Inflammatory macrophage treated with lipopolysaccharide for 4 hours (primary cell): ENCODE measurements around the gene ZNF232.
"Not testable (repeated sequence)": the region's sequence is repeated elsewhere in the genome, so short reads cannot be mapped to it uniquely, and the experiment has no call there.

ENCODE experiments used
- DNase-seq: peaks from one replicate; pipeline ENCODE4 v3.0.0-alpha.2; 2020

ZNF232 gene

DNA sequence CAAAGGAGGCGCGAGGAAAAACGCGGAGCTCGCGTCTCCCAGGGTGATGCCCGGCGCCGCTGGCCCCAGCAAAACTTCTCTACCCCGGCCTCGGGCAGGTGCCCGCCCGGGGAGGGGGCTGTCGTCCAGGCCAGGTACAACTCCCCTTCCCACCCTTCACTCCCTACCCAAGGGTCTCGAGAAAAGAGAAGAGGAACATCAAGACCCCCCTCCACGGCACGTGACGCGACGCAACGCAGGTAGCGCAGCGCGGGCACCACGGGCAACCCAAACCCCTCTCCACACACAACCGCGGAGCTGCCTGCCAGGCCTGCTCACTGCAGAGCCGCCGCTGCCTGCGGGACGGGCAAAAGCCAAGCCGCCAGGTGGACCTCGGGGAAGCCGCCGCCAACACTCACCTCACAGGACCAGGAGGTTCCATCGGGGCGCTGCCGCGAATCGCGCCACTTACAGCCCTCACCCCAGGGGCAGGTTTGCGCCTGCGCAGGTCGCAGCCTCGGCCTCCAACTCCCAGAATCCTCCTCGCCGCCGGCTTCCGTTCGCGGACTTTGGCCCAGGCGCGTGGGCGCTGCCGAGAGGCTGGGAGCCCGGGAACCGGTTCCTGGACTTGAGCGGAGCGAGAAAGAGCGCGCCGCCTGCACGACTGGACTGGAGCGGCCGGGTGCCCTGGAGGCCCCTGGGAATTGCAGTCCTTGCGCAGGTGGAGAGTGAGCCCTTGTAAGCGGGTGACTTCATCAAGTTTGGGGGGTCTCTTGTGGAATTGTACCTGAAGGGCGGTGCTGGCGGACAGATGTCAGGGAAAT is at the start of gene ZNF232:
TSS of gene ZNF232 (minus strand) at position 477 of the 803 bp plus-strand sequence. CDS start at position 421, 56 bp downstream.
- peak; percentile 96 for DNase-seq

DNA sequence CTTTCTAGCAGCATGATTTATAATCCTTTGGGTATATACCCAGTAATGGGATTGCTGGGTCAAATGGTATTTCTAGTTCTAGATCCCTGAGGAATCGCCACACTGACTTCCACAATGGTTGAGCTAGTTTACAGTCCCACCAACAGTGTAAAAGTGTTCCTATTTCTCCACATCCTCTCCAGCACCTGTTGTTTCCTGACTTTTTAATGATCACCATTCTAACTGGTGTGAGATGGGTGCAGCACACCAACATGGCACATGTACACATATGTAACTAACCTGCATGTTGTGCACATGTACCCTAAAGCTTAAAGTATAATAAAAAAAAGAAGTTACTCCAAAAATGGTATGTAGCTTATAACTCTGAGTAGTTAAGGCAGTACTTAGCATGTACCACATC is 49.0 kb upstream of the ZNF232 start:
- DNase-seq: not testable (repeated sequence)

DNA sequence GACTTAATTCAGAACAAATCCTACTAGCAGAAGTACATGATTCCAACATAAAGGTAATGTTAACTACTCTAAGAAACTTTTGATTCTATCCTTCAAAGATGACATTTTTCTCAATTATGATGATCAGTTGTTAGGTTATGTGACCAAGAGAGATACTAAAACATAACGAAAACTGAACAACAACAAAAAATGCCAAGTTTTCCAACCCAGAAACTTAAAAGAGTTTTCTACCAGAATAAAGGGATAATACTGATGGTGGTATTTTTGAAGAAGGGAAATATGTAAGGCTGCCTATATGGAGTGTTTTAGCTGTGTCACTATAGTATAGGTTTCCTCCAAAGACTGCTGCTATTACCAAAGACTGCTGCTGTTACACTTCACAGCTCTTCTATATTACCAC is 34.4 kb upstream of the ZNF232 start:
- DNase-seq: not testable (repeated sequence)

DNA sequence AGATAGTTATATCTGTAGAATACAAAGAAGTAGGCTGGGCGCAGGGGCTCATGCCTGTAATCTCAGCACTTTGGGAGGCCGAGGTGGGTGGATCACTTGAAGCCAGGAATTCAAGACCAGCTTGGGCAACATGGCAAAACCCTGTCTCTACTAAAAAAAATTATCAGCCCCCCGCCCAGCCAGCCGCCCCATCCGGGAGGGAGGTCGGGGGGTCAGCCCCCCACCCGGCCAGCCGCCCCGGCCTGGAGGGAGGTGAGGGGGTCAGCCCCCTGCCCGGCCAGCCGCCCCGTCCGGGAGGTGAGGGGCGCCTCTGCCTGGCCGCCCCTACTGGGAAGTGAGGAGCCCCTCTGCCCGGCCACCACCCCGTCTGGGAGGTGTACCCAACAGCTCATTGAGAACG is 31.2 kb upstream of the ZNF232 start:
- not testable (repeated sequence) for DNase-seq

DNA sequence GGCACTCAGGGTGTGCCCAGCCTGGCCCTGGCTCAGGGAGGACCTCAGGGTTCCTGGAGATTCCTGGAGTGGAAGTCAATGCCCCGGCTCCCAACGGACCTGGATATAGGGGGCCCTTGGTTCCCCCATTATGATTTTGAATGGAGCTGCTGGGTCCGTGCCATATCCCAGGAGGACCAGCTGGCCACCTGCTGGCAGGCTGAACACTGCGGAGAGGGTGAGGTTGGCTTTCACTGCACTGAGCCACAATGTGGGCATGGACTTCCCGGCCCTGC is 27.7 kb upstream of the ZNF232 start:
- DNase-seq: no peak

DNA sequence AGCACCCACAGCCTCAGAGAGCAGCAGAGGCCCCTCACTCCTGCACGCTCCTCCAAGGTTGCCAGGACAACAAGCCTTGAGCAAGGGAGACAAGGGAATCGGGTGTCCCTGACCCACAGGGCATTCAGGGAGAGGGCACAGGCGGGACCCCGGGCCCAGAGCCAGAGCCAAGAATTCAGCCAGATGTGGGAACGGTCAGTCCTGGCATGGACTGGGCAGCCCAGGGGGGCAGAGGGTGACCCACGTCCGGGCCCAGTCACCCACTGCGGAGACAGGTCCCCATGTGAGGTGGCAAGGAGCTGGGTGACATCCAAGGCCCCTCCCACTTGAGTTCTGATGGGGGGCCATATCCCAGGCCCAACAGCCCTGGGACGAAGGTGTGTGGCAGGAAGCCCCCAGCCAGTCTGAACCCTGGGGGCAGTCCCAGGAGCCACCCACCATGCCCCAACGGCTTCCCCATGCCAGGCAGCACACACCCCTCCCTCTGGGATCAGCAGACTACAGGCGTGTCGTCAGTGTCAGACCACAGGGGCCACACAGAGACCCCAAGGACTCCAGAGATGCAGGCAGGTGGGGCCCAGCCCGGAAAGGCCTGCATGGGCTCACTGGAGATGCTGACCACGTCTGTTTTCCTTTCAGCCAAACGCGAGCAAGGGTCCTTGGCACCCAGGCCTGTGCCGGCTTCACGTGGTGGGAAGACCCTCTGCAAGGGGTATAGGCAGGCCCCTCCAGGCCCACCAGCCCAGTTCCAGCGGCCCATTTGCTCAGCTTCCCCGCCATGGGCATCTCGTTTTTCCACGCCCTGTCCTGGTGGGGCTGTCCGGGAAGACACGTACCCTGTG is 27.2 kb upstream of the ZNF232 start:
- DNase-seq: no peak

DNA sequence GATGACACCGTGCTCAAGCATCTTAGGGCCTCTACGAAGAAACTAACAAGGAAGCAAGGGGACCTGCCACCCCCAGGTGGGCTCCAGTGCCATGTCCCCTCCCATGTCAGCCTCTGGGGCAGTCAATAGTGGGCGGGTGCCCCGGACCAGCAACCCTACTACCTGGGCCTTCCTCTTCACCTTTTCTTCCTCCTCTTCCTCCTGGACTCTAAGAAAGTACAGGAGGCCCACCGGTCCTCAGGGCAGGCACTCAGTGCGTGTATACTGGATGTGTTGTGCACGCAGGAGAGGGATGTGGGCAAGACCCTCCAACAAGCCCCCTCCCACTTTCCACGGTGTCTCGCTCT is 26.5 kb upstream of the ZNF232 start:
- not testable (repeated sequence) for DNase-seq

DNA sequence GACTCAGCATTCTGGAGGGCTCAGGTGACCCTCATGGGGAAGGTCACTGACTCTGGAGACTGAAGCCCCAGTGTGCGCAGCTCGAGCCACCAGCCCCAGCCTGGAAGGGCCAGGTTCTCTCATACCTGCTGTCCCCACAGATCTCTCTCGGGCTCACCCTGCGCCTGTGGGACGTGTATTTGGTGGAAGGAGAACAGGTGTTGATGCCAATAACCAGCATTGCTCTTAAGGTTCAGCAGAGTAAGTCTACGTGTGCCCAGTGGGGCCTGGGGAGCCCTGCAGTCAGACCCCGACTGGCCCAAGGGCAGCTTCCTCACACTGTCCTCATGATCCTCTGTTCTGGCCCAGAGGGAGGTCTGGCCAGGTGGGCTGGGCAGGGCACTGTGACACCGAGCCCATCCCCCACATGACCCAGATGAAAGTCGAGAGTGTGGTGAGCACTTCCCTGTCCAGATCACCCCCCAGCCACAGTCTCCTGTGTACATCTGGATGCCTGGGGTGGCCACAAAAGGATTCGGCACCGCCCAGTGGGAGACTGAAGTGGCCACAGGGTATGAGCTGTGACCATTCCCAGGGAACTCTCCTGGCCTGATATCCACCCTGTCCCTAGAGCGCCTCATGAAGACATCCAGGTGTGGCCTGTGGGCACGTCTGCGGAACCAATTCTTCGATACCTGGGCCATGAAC is 26.0 kb upstream of the ZNF232 start:
- not testable (repeated sequence) for DNase-seq

DNA sequence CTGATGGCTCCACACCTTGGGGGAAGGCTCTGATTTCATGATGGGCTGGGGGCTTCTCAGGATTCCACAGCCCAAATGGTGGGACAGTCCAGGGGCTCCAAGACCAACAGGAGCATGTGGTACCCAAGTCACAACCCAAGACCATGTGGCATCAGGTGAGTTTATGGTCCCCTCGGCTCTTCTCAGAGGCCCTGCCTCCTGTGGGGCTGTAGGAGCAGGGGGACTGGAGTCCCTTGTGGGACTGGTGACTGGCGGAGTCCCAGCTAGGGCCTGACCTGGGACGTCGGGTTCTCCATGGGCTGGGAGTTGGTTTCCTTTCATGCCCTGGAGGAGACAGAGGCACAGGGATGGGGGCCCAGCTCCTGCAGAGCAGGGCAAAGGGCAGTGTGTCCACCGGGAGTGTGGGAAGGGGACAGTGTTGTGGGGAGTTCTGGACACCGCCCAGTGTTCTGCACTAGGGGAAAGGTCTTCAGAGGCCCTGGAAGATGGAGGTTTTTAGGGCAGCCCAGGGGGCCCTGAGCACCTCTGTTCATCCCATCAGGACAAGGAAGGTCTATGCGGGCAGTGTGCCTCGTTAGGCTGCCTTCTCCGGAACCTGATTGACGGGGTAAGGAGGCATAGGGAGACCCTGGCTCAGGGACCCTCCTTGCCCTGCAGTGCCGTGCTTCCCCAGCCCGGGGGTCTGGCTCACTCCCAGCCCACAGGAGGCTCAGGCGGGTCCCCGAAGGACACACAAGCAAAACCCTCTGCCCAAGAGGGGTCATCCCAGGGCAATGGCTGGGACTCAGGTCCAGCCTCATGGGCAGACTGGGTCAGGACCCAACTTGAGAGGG is 25.1 kb upstream of the ZNF232 start:
- not testable (repeated sequence) for DNase-seq

DNA sequence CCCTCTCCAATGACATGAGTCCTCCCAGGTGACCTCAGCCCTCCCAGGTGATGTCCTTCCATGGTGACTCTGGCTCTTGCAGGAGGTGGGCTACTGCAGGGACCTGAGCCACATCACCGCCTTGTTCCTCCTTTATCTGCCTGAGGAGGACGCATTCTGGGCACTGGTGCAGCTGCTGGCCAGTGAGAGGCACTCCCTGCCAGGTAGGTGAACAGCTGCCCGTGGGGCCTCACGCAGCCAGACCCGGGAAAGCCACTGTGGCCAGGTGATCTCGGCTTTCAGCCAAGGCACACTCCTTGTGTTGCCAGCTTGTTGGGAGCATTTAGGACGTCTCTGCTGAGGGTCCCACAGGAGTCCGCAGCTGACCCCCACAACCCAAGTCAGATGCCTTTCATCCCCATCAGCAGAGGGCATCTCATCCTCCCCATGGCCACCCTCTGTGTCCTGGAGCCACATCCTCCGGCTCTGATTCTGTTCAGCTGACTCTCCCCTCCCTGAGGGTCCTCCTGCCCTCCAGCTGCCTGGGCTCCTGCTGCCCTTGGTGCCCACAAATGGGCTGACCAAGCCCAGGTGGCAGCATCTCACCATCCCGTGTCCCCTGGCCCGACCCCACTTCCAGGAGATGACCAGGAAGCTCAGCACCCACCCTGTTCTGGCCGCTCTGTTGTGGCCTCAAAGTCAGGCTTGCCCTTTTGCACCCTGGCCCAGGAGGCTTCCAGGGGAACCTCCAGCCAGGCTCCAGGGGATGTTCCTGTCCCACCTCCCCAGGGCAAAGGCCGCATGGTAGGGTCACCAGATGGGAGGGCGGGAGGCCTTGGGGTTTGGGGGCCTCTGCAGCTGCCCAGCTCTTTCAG is 24.3 kb upstream of the ZNF232 start:
- no peak for DNase-seq

DNA sequence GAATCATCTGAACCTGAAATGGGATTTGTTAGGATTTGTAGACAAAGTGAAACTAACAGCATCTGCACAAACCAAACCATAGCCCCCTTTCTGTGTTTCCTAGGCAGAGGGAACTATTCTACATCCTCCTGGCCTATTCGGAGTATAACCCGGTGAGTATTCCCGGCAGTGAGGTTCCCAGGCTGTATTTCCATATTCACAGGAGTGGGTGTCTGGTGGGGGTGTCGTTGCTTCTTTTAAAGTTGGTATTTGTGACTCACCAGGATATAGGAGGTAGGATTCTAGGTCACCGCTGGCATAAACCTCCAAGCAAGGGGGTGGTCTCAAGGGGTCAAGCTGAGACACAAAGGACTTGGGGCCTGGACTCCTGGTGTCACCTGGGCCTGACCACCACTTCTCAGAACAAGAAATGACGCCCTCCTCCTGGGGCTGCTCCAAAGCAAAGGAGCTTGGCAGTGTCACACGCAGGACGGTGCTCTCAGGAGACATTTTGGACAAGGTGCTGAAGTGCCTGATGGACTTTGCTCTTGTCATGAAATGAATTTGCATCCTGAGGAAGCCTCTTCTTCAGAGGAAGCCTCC is 23.5 kb upstream of the ZNF232 start:
- not testable (repeated sequence) for DNase-seq

DNA sequence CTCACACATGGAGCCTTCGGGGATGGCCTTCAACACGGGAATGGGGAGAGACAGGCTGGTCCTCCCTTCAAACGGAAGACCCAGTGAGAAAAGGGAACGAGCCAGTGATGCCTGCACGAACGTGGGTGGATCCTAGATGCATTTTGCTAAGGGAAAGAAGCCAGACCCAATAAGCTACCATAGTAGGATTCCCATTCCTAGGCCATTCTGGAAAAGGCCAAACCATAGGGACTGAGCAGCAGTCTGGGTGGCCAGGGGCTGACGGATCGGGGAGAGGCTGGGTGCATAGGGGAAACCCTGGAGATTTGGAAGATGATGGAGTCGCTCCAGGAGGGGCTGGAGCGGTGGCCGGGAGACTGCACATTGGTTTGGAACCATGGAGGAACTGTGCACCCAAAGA is 22.9 kb upstream of the ZNF232 start:
- not testable (repeated sequence) for DNase-seq

DNA sequence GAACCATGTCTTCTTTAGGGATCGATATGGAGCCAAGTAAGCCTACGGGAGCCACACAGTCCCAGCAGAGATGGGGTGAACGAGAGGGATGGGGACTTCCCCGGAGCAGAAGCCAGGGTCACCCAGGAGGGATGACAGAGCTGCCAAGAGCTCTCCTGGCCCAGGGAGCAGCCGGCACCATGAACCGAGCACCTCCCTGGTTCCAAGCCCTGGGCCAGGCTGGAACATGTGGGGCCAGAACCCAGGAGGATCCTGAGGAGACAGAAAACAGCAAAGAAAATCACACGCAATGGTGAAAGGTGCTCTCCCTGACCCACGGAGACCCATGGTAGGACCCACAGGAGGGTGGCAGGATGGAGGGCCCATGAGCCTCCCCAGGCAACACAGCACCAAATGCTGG is 22.3 kb upstream of the ZNF232 start:
- DNase-seq: not testable (repeated sequence)

DNA sequence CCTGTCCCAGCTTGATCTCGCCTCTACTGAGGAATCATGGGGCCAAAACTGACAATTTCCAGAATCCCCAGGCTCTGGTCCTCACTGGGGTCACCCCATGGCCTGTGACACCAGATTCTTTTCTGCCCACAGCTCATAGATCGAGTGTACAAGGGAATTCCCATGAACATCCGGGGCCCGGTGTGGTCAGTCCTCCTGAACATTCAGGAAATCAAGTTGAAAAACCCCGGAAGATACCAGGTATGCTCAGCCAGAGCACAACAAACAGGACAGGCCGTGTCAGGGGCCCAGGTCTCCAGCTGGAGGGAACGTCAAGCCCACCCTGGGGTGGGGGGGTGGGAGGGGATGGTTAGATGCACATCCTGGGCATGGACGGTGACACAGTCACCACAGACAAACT is 21.6 kb upstream of the ZNF232 start:
- DNase-seq: no peak

DNA sequence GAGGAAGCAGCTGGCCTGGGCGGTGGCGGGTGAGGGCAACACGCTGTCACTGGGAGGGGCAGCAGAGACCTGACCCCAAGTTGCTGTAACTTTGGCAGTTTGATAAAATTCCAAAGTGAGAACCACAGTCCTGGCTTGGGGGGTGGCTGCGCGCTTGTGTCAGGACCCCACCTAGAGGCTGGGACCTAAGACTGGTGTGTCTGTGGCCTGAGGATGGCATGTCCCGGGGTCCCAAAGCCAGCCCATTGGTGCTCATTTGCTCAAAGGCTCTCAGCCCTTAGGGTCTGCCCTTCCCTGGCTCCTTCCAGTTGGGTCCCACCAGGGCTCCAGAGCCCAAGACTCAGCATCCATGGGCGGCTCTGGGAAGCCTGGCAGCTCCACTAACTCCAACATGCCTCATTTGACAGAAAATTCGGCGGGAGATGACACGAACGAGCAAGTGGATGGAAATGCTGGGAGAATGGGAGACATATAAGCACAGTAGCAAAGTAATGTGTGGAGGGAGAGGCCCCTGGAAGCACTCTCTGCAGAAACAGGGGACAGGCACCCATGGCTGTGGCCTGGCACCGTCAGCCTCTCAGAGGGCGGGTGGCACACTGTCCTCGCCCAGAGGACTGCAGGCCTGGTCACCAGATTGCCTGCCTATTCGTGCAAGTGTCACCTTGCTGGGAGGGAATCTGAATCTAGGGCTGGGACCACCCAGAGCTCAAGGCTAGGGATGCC is 21.0 kb upstream of the ZNF232 start:
- not testable (repeated sequence) for DNase-seq

DNA sequence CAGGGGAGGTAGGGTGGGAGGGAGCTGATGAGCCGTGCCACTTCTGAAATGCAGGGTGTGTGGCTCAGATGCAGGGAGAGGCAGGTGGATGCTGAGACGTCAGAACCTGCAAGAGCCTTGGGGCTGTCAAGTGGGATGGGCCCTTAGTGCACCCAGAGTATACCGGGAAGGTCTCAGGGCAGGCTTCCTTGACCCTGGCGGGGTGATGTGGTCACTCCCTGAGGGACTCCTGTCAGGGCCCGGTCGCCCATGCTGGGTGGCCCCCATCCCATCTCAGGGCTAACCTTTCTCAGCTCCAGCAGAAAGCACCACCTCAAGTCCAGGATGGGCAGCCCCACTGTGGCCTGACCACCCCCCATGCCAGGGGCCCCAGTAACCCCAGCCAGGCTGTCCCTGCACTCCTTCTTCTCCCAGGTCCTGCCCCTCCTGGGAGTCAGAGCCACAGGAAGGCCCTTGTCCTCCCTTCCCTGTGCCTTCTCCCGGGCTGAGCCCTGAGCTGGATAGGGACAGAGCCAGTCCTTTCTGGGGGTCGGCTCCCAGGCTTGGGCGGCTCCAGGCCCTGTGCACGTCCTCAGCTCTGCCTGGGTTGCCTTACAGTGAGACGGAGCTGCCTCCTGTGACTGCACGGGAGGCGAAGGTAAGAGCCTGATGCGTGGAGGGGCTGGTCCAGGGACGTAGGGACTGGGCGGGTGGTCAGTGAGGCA is 20.3 kb upstream of the ZNF232 start:
- DNase-seq: not testable (repeated sequence)

DNA sequence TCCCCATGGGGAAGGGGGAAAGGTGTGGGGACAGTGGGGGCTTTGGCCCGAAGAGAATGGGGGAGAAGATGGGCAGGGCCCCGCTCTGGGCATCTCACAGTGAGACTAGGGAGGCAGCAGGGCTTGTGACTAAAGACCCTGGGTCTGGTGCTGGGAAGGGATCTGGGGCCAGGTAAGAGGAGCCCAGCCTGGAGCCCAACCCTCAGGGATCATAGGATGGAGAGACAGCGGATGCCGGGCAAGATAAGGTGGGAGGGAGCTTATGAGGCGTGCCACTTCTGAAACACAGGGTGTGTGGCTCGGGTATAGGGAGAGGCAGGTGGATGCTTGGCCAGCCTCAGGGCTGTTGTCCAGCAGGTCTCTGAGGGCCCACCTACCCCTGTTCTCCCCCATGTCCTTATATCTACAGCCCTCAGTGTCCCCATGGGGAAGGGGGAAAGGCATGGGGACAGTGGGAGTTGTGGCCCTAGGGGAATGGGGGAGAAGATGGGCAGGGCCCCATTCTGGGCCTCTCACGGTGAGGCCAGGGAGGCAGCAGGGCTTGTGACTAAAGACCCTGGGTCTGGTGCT is 19.6 kb upstream of the ZNF232 start:
- no peak for DNase-seq

DNA sequence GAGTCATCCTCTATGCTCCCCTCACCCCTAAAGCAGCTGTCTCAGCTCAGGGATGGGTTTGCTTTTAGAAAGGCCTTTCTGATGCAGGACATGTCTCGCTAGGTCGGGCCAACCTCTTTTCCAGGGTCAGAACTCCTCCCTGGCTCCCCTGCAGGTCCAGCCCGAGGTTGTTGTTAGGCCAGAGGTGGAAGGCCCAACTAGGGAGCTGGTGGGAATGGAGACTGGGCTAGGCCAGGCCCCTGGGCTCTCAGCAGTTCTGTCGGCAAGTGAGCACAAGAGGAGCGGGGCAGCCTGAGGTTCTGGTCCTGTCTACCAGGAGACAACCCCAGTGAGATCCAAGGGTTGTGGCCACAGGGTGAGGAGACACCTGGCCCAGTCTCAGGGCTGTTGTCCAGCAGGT is 19.0 kb upstream of the ZNF232 start:
- not testable (repeated sequence) for DNase-seq

DNA sequence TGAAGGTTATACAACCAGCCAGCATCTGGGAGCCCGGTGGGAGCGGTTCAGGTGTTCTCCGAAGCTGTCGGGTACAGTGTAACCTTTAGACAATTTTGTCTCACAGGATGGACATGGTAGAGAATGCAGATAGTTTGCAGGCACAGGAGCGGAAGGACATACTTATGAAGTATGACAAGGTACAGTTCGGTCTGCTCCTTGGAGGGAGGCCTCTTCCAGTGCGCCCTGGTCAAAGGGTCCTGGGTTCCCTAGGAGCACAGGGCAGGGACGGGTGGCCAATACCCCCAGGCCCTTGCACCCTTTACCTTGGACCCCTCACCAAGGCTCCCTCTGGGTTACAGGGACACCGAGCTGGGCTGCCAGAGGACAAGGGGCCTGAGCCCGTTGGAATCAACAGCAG is 18.6 kb upstream of the ZNF232 start:
- not testable (repeated sequence) for DNase-seq

DNA sequence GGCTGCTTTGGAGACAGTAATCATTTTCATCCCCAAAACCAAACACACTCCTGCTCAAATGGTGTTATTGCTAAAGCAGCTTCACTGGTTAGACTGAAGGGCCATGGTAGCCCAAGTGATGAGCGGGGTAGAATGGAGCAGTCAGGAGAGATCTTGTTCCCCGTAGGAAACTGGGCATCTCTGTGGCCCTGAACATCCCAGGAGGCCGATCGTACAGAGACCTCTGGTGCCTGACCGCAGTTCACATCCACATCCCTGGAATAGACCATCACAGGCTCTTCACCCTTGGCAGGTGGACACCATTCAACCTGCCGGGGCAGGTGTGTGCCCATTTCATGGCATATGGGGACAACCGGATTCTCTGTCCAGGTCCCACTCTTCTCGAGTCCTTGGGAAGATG is 18.1 kb upstream of the ZNF232 start:
- not testable (repeated sequence) for DNase-seq
